GM18873 (cell line): ENCODE measurements around the gene PSMD8.
A peak's percentile ranks its signal among the peaks of the same experiment; 100 is the strongest.

Experiments
- ATAC-seq: cut with Tn5 transposase; IDR thresholded peaks from one replicate; pipeline ENCODE4 v1.9.1; 2021; ENCODE audit warnings: mild to moderate bottlenecking, moderate library complexity, moderate number of reproducible peaks; ENCODE audit not compliant: unreplicated experiment, low FRiP score

The PSMD8 gene

GRCh38 chr19:38386300-38386970 is 12.1 kb downstream of the PSMD8 start:
- no peak for ATAC-seq

- ATAC-seq: no peak
Observed at GRCh38 chr19:38386971-38387549, 12.7 kb downstream of the PSMD8 start.

GRCh38 chr19:38387550-38388348 is 13.4 kb downstream of the PSMD8 start, which contains the start of gene GGN:
TSS of gene GGN (minus strand) at chr19:38388034. CDS start at chr19:38387261, 773 bp downstream.
- no peak for ATAC-seq

- ATAC-seq: no peak
Observed at GRCh38 chr19:38388349-38389100, 14.2 kb downstream of the PSMD8 start, which contains the start of gene SPRED3. TSS of gene SPRED3 (plus strand) at chr19:38388697. CDS start at chr19:38390303, 1,606 bp downstream.

- no peak for ATAC-seq
Observed at GRCh38 chr19:38389101-38389925, 14.9 kb downstream of the PSMD8 start.

- ATAC-seq: no peak
Observed at GRCh38 chr19:38389957-38390924, 15.9 kb downstream of the PSMD8 start.

GRCh38 chr19:38391911-38392464 is 17.6 kb downstream of the PSMD8 start:
- ATAC-seq: no peak

- no peak for ATAC-seq
Observed at GRCh38 chr19:38392707-38393308, 18.4 kb downstream of the PSMD8 start.

- no peak for ATAC-seq
Observed at GRCh38 chr19:38394488-38394887, 20.1 kb downstream of the PSMD8 start.

- no peak for ATAC-seq
Observed at GRCh38 chr19:38395381-38396114, 21.2 kb downstream of the PSMD8 start.

- no peak for ATAC-seq
Observed at GRCh38 chr19:38399081-38399480, 24.7 kb downstream of the PSMD8 start.

GRCh38 chr19:38399537-38399936 is 25.2 kb downstream of the PSMD8 start:
- no peak for ATAC-seq

- ATAC-seq: no peak
Observed at GRCh38 chr19:38400361-38400760, 26.0 kb downstream of the PSMD8 start.

GRCh38 chr19:38401148-38401547 is 26.8 kb downstream of the PSMD8 start:
- ATAC-seq: no peak

- no peak for ATAC-seq
Observed at GRCh38 chr19:38402623-38402966, 28.2 kb downstream of the PSMD8 start.

GRCh38 chr19:38402967-38403674 is 28.8 kb downstream of the PSMD8 start, which contains the start of gene FAM98C:
TSS of gene FAM98C (plus strand) at chr19:38403093. CDS start at chr19:38403154, 61 bp downstream.
- peak; percentile 85 for ATAC-seq

GRCh38 chr19:38404858-38405257 is 30.5 kb downstream of the PSMD8 start:
- ATAC-seq: no peak
